SJCRH30 (cell line): Measurements from ENCODE around the gene SLC12A1. TPM values are rescaled to one million over a fixed set of nuclear protein-coding genes. Genes with fewer than 3 reads are reported as not detected.

Source experiments
- DNase-seq, 2 experiments: peaks; one replicate each; pipeline ENCODE4 v3.0.0-alpha.2; 2015 to 2020
- H3K27ac ChIP-seq: fragments of 250-450 bp; sonication (Bioruptor Pico); 2 replicates; pipeline ENCODE4 v1.5.1; 2020; ENCODE audit warnings: mild to moderate bottlenecking, moderate library complexity
- H3K27me3 ChIP-seq: fragments of 250-450 bp; sonication (Bioruptor Pico); 2 replicates; pipeline ENCODE4 v1.5.1; 2020; ENCODE audit warnings: mild to moderate bottlenecking, moderate library complexity
- H3K36me3 ChIP-seq: fragments of 250-450 bp; sonication (Bioruptor Pico); 2 replicates; pipeline ENCODE4 v1.5.1; 2020; ENCODE audit warnings: mild to moderate bottlenecking, moderate library complexity
- H3K4me1 ChIP-seq: fragments of 250-450 bp; sonication (Bioruptor Pico); 2 replicates; pipeline ENCODE4 v1.5.1; 2020; ENCODE audit warnings: mild to moderate bottlenecking, moderate library complexity
- H3K4me3 ChIP-seq: fragments of 250-450 bp; sonication (Bioruptor Pico); 2 replicates; pipeline ENCODE4 v1.5.1; 2020; ENCODE audit warnings: mild to moderate bottlenecking, moderate library complexity
- H3K9me3 ChIP-seq: fragments of 250-450 bp; sonication (Bioruptor Pico); replicated peaks from 2 replicates; pipeline ENCODE4 v1.5.1; 2020; ENCODE audit warnings: mild to moderate bottlenecking, moderate library complexity
- total RNA-seq: library from RNA; depleted of rRNA; stranded (reverse); fragments of >200 nt; shearing (Covaris generic); gene quantifications from 2 replicates; pipeline ENCODE4 v1.2.3, GENCODE V29; 2014

SLC12A1 gene
- total RNA-seq, 1 experiment from 2014 or later, result not detected

DNA sequence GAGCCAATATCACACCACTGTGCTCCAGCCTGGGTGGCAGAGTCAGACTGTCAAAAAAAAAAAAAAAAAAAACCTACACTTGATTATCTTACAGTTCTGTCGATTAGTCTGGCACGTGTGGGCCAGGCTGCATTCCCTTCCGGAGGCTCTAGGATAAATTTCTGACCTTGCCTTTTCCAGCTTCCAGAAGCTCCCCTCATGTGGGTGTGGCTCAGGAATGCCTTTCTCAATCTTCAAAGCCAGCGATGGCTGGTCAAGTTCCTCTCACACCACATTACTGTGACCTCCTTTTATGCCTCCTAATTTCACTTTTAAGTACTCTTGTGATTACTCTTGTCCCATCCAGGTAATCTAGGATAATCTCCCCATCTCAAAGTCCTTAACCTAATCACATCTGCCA is 66.9 kb downstream of the SLC12A1 start:
- Histone ChIP-seq H3K27ac (no peak overlapping the region), H3K4me3 (no peak overlapping the region), H3K36me3 (no peaks in the 10 kb centered on the region), H3K27me3 (no peaks in the 10 kb centered on the region; the same call in 1 of the 2 replicates), H3K4me1 (no peaks in the 10 kb centered on the region), H3K9me3 (no peaks in the 10 kb centered on the region)
- DNase-seq, result no peak

DNA sequence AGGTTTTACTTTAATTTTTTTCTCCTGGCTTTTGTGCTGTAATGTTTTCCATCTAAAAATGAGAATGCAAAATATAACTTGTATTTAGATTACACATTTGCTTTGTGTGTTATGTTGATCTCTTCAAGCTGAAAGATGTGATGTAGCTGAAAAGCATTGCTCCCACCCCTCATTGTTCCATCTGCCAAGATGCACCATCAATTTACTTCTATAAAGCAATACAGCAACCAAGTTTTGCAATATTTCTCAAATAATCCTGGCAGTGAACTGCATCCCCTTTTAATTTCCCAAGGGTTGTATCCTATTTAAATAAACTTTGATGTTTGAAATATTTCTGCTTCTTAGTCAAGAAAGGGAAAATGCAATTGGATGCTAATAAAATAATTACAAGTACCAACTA is 72.6 kb downstream of the SLC12A1 start:
- Histone ChIP-seq H3K9me3 (no peaks in the 10 kb centered on the region), H3K36me3 (no peaks in the 10 kb centered on the region), H3K4me1 (no peaks in the 10 kb centered on the region), H3K4me3 (no peak overlapping the region), H3K27ac (no peak overlapping the region), H3K27me3 (no peaks in the 10 kb centered on the region)
- no peak for DNase-seq

DNA sequence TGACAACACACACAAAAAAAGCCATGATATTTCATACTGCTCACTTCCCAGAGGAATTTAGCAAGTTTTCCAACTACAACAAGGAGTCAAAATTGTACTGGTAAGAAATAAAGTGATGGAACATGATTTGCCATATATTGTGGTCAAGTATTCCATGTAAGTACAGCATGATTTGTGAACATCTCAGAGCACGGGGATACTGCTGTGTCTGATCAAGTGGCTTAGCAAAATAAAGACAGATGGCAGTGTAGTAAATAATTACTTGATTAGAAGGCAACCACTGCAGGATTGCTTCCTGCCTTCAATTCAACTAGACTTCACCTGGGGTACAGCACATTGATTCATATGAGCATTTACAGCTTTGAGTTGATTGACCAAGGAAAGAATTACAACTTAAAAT is 73.5 kb downstream of the SLC12A1 start:
- no peak overlapping the region for H3K27ac ChIP-seq
- no peaks in the 10 kb centered on the region for H3K9me3 ChIP-seq
- H3K36me3 ChIP-seq, result no peaks in the 10 kb centered on the region
- no peaks in the 10 kb centered on the region for H3K27me3 ChIP-seq
- no peak for DNase-seq
- H3K4me3 ChIP-seq, result no peak overlapping the region
- H3K4me1 ChIP-seq, result no peaks in the 10 kb centered on the region

DNA sequence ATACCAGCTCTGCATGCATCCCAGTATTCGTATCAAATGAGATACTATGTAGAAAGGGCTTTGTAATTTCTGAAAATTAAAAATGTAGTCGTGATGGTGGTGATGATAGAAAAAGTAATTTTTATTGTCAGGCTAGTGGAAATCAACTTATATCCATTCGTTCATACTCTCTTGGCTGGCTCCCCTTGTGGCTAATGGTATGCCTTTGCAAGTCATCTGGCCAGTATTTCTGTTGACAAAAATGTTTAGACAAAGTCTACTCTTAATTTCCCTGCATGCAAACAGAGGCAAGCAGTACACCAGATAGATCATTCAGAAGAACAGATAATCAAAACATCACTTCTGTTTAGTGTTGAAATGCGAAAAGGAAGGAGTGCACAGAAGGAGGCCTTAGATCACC is 75.6 kb downstream of the SLC12A1 start:
- peaks cover 5% of the 10 kb centered on the region; the same call in 1 of the 2 replicates for H3K27me3 ChIP-seq
- DNase-seq, result no peak
- H3K9me3 ChIP-seq, result no peaks in the 10 kb centered on the region
- no peak overlapping the region for H3K4me3 ChIP-seq
- no peak overlapping the region for H3K27ac ChIP-seq
- no peaks in the 10 kb centered on the region for H3K36me3 ChIP-seq
- H3K4me1 ChIP-seq, result no peaks in the 10 kb centered on the region

DNA sequence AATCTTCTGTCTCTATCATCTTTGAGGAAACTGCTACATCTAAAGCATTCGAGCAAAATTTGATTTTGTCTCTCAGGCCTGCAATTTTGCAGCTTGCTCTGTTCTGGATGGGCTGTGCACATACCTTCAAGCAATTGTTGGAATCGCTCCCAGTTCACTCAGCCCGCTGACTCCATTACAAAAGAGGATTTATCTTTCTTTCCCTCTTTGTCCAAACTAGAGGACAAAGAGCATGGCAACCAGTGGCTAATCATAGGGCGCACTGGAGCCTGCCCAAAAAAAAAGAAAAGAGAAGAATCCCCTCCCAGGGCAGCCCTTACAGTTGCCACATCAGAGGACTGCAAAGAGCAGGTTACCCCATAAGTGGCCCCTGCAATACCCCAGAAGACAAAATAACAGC is 76.1 kb downstream of the SLC12A1 start:
- H3K27me3 ChIP-seq, result peaks cover 5% of the 10 kb centered on the region; the same call in 1 of the 2 replicates
- no peaks in the 10 kb centered on the region for H3K36me3 ChIP-seq
- no peaks in the 10 kb centered on the region for H3K4me1 ChIP-seq
- no peak for DNase-seq
- H3K4me3 ChIP-seq, result no peak overlapping the region
- H3K27ac ChIP-seq, result no peak overlapping the region
- H3K9me3 ChIP-seq, result no peaks in the 10 kb centered on the region

DNA sequence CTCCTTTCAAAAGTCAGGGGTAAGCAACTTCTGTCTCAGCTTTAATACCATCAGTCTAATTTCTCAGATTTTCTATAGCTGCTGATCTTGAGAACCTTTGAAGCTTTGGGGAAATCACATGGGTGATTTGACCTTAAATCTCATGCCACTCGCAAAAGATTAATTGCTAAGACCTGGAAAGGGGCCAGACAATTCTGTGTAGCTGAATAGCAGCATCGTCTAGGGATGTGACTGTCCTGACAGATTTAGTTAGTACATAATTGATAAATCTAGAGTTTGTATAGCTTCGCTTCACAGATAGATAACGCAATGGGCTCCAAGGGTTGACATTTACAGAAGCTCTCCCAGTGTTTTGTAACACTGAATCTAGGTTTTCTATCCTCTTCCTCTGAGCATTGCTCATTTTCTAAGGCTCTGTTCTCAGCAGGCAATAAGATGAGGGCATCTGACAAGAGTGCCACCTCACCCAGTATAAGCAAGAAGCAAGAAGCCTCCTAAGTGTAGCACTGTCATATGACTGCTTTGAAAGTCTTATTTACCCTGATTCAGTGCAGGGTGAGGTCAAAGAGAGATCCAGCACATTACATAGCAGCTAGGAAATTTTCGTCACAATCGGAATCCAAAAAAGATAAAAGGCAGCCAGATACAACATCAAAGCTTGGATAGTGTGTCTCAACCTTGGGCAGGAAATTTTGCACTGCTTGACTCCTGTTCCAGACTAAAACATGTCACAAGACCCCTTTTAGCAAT is 77.5 kb downstream of the SLC12A1 start:
- Histone ChIP-seq H3K9me3 (no peaks in the 10 kb centered on the region), H3K36me3 (no peaks in the 10 kb centered on the region), H3K27ac (no peak overlapping the region), H3K4me3 (no peak overlapping the region), H3K27me3 (peaks cover 5% of the 10 kb centered on the region; the same call in 1 of the 2 replicates), H3K4me1 (no peaks in the 10 kb centered on the region)
- no peak for DNase-seq

DNA sequence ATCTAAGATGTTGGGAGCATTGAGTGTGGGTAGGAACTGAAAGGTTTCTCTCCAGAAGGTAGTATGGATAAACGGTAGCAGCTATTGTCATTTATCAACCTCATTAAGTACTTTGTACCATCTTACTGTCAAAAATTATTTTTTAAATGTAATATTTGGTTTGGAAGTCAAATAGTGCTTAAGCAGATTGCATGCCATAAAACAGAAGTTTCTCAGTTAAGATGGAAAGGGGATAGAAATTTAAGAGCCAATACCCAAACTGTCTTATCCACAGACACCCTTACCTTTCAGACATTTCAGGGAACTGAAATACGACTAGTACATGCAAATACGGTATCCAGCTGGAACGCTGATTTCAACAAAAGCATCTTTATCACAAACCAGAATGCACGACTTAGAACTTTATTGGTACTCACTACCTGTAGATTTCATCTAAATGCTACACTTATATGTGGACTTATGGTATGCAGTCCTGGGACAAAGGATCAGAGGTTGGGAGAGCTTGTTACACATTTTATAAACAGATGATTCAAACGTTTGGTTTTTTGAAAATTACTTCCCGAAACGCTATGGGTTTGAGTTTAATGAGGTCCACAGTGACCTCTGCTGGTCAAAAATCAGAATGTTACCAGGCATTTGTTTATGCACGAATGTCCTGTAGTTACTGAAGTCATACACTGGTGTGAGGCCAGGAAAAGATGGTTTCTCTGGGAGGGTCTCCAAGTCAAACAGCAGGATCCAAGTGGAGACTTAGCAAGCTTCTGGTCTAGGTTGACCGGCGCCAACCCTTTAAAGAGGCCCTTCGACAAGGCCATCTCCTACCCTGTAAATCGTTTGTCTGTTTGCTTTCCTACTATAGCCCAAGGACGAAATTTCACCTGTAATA is 79.5 kb downstream of the SLC12A1 start:
- peak; percentile 22 to 76 for DNase-seq
- Histone ChIP-seq H3K27me3 (peaks cover 5% of the 10 kb centered on the region; the same call in 1 of the 2 replicates), H3K36me3 (no peaks in the 10 kb centered on the region), H3K4me1 (no peaks in the 10 kb centered on the region), H3K27ac (no peak overlapping the region), H3K4me3 (no peak overlapping the region; the same call in 1 of the 2 replicates), H3K9me3 (no peaks in the 10 kb centered on the region)

DNA sequence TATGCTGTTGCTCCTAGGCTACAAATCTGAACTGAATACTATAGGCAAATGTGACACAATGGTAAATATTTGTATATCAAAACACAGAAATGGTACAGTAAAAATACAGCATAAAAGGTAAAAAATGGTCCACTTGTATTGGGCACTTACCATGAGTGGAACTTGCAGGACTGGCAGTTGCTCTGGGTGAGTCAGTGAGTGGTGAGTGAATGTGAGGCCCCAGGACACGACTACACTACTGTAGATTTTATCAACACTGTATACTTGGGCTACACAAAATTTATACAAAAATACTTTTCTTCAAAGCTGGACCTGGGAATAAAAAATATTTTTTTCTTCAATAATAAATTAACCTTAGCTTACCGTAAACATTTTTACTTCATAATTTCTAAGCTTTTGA is 83.5 kb downstream of the SLC12A1 start:
- Histone ChIP-seq H3K27me3 (peaks cover 5% of the 10 kb centered on the region; the same call in 1 of the 2 replicates), H3K9me3 (no peaks in the 10 kb centered on the region), H3K36me3 (no peaks in the 10 kb centered on the region), H3K4me3 (no peak overlapping the region), H3K27ac (no peak overlapping the region), H3K4me1 (no peaks in the 10 kb centered on the region)
- no peak for DNase-seq

DNA sequence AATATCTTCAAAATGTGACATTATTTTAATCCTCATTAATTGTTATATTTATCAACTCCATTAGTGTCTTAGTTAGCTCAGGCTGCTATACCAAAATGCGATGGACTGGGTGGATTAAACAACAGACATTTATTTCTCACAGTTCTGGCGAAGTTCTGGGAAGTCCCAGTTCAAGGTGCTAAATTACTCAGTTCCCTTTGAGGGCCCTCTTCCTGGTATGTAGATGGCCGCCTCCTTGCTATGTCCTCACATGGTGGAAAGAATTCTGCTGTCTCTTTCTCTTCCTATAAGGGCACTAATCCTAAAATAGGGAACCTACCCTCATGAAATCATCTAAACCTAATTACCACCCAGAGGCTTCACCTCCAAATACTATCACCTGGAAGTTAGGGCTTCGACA is 86.4 kb downstream of the SLC12A1 start:
- no peaks in the 10 kb centered on the region for H3K27me3 ChIP-seq
- H3K36me3 ChIP-seq, result no peaks in the 10 kb centered on the region
- H3K4me1 ChIP-seq, result no peaks in the 10 kb centered on the region
- no peak overlapping the region for H3K27ac ChIP-seq
- no peaks in the 10 kb centered on the region for H3K9me3 ChIP-seq
- no peak overlapping the region for H3K4me3 ChIP-seq
- no peak for DNase-seq

DNA sequence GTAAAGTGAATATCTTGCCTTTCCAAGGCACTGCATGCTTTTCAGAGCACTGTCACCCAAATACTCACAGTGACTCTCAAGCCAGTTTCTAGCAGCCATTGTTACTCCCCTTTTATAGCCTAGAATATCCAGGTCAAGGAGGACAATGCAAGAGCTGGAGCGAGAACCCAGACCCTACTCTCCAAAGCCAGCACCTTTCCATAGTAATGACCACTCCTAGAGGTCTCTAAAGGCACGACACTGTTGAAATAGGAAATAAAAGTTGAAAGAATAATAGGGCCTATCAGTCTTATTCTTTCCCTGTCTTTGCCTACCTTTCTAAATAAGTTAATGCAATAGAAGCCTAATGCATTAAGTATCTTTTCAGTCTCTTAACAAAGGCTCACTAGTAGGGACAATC is 91.6 kb downstream of the SLC12A1 start:
- Histone ChIP-seq H3K4me1 (no peaks in the 10 kb centered on the region), H3K27me3 (no peaks in the 10 kb centered on the region), H3K36me3 (no peaks in the 10 kb centered on the region), H3K27ac (no peak overlapping the region), H3K4me3 (no peak overlapping the region), H3K9me3 (no peaks in the 10 kb centered on the region)
- no peak for DNase-seq

DNA sequence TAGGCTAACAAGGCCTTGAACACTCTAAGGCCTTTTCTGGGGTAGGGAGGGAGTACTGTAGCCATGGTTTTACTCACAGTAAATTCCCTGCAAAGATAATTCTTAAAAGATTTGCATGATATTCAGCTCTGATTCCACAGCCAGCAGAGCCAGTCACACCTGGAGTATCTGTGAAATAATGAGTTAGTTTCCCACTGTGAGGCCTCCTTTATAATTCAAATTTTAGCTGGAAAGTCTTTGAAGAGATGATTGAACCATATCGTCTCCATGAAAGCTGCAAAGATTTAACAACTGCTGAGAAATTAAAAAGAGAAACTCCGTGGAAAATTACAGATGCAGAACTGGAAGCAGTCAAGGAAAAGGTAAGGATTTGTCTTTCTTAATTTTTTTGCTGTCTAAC is 92.8 kb downstream of the SLC12A1 start:
- no peaks in the 10 kb centered on the region for H3K4me1 ChIP-seq
- no peak overlapping the region for H3K4me3 ChIP-seq
- H3K27me3 ChIP-seq, result no peaks in the 10 kb centered on the region
- DNase-seq, result no peak
- no peak overlapping the region for H3K27ac ChIP-seq
- H3K9me3 ChIP-seq, result no peaks in the 10 kb centered on the region
- no peaks in the 10 kb centered on the region for H3K36me3 ChIP-seq

DNA sequence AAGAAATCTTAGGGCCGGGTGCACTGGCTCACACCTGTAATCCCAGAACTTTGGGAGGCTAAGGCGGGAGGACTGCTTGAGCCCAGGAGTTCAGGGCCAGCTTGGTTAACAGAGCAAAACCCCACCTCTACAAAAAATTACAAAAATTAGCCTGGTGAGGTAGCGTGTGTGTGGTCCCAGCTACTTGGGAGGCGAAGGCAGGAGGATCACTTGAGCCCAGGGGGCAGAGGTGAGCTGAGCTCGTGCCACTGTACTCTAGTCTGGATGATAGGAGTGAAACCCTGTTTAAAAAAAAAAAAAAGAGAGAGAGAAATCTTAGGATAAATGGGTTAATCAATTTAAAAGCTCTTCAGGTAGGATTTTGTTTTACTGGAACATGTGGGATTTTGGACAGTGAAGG is 93.9 kb downstream of the SLC12A1 start:
- Histone ChIP-seq H3K9me3 (no peaks in the 10 kb centered on the region), H3K4me1 (no peaks in the 10 kb centered on the region), H3K4me3 (no peak overlapping the region), H3K27me3 (no peaks in the 10 kb centered on the region), H3K36me3 (no peaks in the 10 kb centered on the region), H3K27ac (no peak overlapping the region)
- no peak for DNase-seq

DNA sequence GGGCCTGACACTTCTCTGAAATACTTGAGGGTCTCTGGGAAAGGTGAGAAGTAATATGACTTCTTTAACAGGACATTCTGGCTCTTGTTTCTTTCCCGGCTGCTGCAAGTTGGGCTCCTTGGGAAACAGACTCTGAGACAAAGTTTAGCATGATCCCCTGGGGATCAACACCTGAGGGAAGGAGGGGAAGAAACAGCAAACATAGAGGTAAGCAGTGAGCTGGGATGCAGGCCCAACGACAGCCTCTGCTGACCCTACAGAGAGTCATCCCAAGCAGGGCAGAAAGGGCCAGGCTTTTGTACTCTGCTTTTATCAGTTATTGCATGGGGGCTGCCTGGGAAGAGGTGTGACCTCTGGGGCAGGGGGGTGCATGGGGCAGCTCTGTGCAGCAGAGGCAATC is 98.3 kb downstream of the SLC12A1 start:
- no peaks in the 10 kb centered on the region for H3K9me3 ChIP-seq
- H3K36me3 ChIP-seq, result no peaks in the 10 kb centered on the region
- H3K27me3 ChIP-seq, result no peaks in the 10 kb centered on the region
- no peak for DNase-seq
- no peak overlapping the region for H3K27ac ChIP-seq
- no peak overlapping the region for H3K4me3 ChIP-seq
- H3K4me1 ChIP-seq, result no peaks in the 10 kb centered on the region

DNA sequence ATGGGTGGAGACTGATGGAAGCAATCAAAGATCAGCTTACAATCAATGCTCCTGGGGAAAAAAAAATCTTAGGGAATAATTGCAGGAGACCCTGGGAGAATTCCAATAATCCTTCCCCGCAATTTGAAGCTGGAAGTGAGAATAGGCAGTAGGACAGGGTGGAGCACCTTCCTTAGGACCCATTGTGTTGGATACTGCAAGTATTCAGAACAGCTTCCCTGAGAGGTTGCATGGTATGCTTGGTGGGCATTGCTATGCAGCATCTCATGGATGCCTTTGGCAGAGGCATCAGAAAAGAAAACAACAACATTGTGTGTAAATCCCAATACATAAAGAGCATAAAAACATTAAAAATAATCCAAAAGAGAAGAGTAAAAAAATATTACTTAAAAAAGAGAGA is 100.5 kb downstream of the SLC12A1 start:
- Histone ChIP-seq H3K9me3 (no peaks in the 10 kb centered on the region), H3K27ac (no peak overlapping the region), H3K4me3 (no peak overlapping the region), H3K36me3 (no peaks in the 10 kb centered on the region), H3K4me1 (no peaks in the 10 kb centered on the region), H3K27me3 (no peaks in the 10 kb centered on the region)
- DNase-seq, result no peak

DNA sequence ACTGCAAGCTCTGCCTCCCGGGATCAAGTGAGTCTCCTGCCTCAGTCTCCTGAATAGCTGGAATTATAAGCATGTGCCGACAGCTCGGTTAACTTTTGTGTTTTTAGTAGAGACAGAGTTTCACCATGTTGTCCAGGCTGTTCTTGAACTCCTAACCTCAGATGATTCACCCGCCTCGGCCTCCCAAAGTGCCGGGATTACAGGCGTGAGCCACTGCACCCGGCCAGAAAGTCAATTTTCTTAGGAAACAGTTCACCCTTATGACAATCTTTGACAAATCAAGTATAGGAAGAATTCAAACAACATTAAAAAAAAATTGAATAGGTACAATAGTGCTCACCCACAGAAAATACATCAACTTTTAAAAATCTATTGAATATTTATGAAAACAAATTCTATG is 101.5 kb downstream of the SLC12A1 start:
- H3K27me3 ChIP-seq, result no peaks in the 10 kb centered on the region
- no peak for DNase-seq
- no peak overlapping the region for H3K4me3 ChIP-seq
- H3K27ac ChIP-seq, result no peak overlapping the region
- H3K36me3 ChIP-seq, result no peaks in the 10 kb centered on the region
- no peaks in the 10 kb centered on the region for H3K4me1 ChIP-seq
- H3K9me3 ChIP-seq, result no peaks in the 10 kb centered on the region
